Hepatocyte (in vitro differentiated cells): ENCODE data around the gene ATG10. TPM values are rescaled to one million over a fixed set of nuclear protein-coding genes. Genes with fewer than 3 reads are reported as not detected.
A peak's percentile ranks its signal among the peaks of the same experiment; 100 is the strongest.

Experiments used
- DNase-seq: peaks from one replicate; pipeline ENCODE4 v3.0.0-alpha.2; 2016; ENCODE audit warnings: low spot score
- H2AFZ ChIP-seq: fragments of 200-600 bp; sonication (generic); 2 replicates; pipeline ENCODE4 v1.6.0; 2016; ENCODE audit warnings: antibody characterized with exemption, mild to moderate bottlenecking
- H3K27ac ChIP-seq: fragments of 200-600 bp; sonication (generic); 2 replicates; pipeline ENCODE4 v1.5.1; 2016; ENCODE audit warnings: mild to moderate bottlenecking
- H3K27me3 ChIP-seq: fragments of 200-600 bp; sonication (generic); 2 replicates; pipeline ENCODE4 v1.6.1; 2016
- H3K36me3 ChIP-seq: fragments of 200-600 bp; sonication (generic); replicated peaks from 2 replicates; pipeline ENCODE4 v1.5.1; 2016; ENCODE audit warnings: low read depth; ENCODE audit not compliant: insufficient read depth
- H3K4me1 ChIP-seq: fragments of 200-600 bp; sonication (generic); 2 replicates; pipeline ENCODE4 v1.5.1; 2016; ENCODE audit warnings: mild to moderate bottlenecking, moderate library complexity; ENCODE audit not compliant: insufficient read depth
- H3K4me2 ChIP-seq: fragments of 200-600 bp; sonication (generic); 2 replicates; pipeline ENCODE4 v1.6.0; 2016
- H3K4me3 ChIP-seq: fragments of 200-600 bp; sonication (generic); 2 replicates; pipeline ENCODE4 v1.5.1; 2016; ENCODE audit warnings: mild to moderate bottlenecking
- H3K79me2 ChIP-seq: fragments of 200-600 bp; sonication (generic); 2 replicates; pipeline ENCODE4 v1.6.0; 2017; ENCODE audit warnings: mild to moderate bottlenecking
- H3K9me2 ChIP-seq: fragments of 200-600 bp; sonication (generic); replicated peaks from 2 replicates; pipeline ENCODE4 v1.6.0; 2017; ENCODE audit warnings: mild to moderate bottlenecking; ENCODE audit not compliant: insufficient read depth
- H3K9me3 ChIP-seq: fragments of 200-600 bp; sonication (generic); 2 replicates; pipeline ENCODE4 v1.5.1; 2016; ENCODE audit warnings: low read depth, mild to moderate bottlenecking
- H4K20me1 ChIP-seq: fragments of 200-600 bp; sonication (generic); 2 replicates; pipeline ENCODE4 v1.6.0; 2016; ENCODE audit warnings: mild to moderate bottlenecking; ENCODE audit not compliant: insufficient read depth, poor library complexity, severe bottlenecking
- EZH2 ChIP-seq: fragments of 200-600 bp; sonication (generic); IDR thresholded peaks from 2 replicates; pipeline ENCODE4 v1.6.1; 2016; ENCODE audit warnings: antibody characterized with exemption, mild to moderate bottlenecking, borderline replicate concordance
- EZH2phosphoT487 ChIP-seq: fragments of 200-600 bp; sonication (generic); IDR thresholded peaks from one replicate; pipeline ENCODE4 v1.6.1; 2018; ENCODE audit warnings: antibody characterized with exemption, mild to moderate bottlenecking, low read depth, moderate library complexity; ENCODE audit not compliant: unreplicated experiment, severe bottlenecking
- WGBS: methylation state at CpG from one replicate; pipeline ENCODE4 v1.1.6; 2016; ENCODE audit warnings: low lambda C conversion rate; ENCODE audit errors: missing lambda C conversion rate; 5-methylcytosine and 5-hydroxymethylcytosine counted together
- polyA plus RNA-seq: library from polyadenylated mRNA; unstranded; fragments of >200 nt; fragmentation: Nextera tagmentation; extraction: Ambion mirVana; gene quantifications from 2 replicates; pipeline ENCODE4 v1.2.1, GENCODE V29; 2016
- total RNA-seq: library from RNA; depleted of rRNA; stranded (reverse); fragments of >200 nt; gene quantifications from 2 replicates; pipeline ENCODE4 v1.2.3, GENCODE V29; 2014
- TF ChIP-seq, protein P1 (sequence below): fragments of 200-600 bp; sonication (generic); IDR thresholded peaks from 2 replicates; pipeline ENCODE4 v1.5.1; 2016; ENCODE audit warnings: antibody characterized with exemption, mild to moderate bottlenecking; ENCODE audit not compliant: poor library complexity

The ATG10 gene
- total and polyA plus RNA-seq, 2 experiments from 2014 or later: 11.8 to 13.0 TPM

DNA sequence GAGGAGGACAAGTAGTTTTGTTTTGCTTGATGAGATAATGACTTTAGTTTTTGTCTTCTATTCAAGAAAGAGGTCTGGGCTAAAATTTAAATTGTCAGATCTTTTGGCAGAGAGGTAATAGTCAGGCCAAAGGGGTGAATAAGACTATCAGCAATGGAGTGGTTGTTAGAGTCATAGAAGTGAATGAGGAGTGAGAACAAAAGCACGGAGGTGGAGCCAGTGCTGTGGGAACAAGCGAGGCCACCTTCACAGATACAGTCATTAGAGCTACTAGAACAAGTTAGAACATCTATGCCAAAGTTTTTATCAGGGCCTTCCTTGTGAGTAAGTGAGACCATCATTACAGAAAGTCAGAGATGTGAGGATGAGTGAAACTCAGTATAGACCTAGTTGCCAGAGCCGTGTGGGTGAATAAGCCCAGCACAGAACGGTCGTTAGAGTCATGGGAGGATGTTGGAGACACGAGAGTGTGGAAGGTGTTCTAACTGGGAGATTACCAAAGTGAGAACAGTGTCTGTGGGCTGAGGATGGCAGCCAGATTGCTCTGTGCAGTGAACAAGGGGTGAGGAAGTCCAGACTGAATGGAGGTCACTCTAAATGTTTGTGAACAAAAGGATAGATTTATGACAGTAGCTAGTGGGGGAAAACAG is 171.2 kb downstream of the ATG10 start:
- no peaks in the 10 kb centered on the region for H3K79me2 ChIP-seq
- WGBS: 86% methylated on average over 6 of the region's 6 CpGs
- H3K36me3 ChIP-seq: no peaks in the 10 kb centered on the region
- H3K9me3 ChIP-seq: no peaks in the 10 kb centered on the region
- H4K20me1 ChIP-seq: no peaks in the 10 kb centered on the region
- DNase-seq: no peak
- H3K4me1 ChIP-seq: no peaks in the 10 kb centered on the region
- no peak overlapping the region for H3K27ac ChIP-seq
- no peaks in the 10 kb centered on the region for H3K27me3 ChIP-seq
- TF ChIP-seq EZH2phosphoT487 (no peak), EZH2 (no peak)
- TF ChIP-seq, protein P1, sequence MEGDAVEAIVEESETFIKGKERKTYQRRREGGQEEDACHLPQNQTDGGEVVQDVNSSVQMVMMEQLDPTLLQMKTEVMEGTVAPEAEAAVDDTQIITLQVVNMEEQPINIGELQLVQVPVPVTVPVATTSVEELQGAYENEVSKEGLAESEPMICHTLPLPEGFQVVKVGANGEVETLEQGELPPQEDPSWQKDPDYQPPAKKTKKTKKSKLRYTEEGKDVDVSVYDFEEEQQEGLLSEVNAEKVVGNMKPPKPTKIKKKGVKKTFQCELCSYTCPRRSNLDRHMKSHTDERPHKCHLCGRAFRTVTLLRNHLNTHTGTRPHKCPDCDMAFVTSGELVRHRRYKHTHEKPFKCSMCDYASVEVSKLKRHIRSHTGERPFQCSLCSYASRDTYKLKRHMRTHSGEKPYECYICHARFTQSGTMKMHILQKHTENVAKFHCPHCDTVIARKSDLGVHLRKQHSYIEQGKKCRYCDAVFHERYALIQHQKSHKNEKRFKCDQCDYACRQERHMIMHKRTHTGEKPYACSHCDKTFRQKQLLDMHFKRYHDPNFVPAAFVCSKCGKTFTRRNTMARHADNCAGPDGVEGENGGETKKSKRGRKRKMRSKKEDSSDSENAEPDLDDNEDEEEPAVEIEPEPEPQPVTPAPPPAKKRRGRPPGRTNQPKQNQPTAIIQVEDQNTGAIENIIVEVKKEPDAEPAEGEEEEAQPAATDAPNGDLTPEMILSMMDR: no peak
- H3K4me2 ChIP-seq: no peak overlapping the region
- H3K9me2 ChIP-seq: no peaks in the 10 kb centered on the region
- no peak overlapping the region for H2AFZ ChIP-seq
- no peak overlapping the region for H3K4me3 ChIP-seq

GRCh38 chr5:82147860-82148573 is 176.2 kb downstream of the ATG10 start:
- Histone ChIP-seq H3K36me3 (no peaks in the 10 kb centered on the region), H3K4me2 (no peak overlapping the region), H3K9me2 (no peaks in the 10 kb centered on the region), H3K4me3 (no peak overlapping the region), H3K27me3 (no peaks in the 10 kb centered on the region), H4K20me1 (no peaks in the 10 kb centered on the region), H3K79me2 (no peaks in the 10 kb centered on the region), H3K9me3 (no peaks in the 10 kb centered on the region), H3K4me1 (no peaks in the 10 kb centered on the region), H3K27ac (peak overlapping the region; percentile 41), H2AFZ (no peak overlapping the region)
- 76% methylated on average over 1 of the region's 1 CpG for WGBS
- DNase-seq: peak; percentile 28
- TF ChIP-seq EZH2: no peak
- TF ChIP-seq, protein P1: no peak
- TF ChIP-seq EZH2phosphoT487: no peak

- H3K4me3 ChIP-seq: no peak overlapping the region
- peaks cover under 1% of the 10 kb centered on the region for H3K4me1 ChIP-seq
- no peak for TF ChIP-seq EZH2phosphoT487
- TF ChIP-seq, protein P1: no peak
- no peak for TF ChIP-seq EZH2
- peak overlapping the region; percentile 33 for H3K27ac ChIP-seq
- no peaks in the 10 kb centered on the region for H3K9me2 ChIP-seq
- H2AFZ ChIP-seq: no peak overlapping the region
- H3K36me3 ChIP-seq: no peaks in the 10 kb centered on the region
- H3K79me2 ChIP-seq: no peaks in the 10 kb centered on the region
- no peaks in the 10 kb centered on the region for H4K20me1 ChIP-seq
- no peaks in the 10 kb centered on the region for H3K9me3 ChIP-seq
- H3K4me2 ChIP-seq: no peak overlapping the region
- no peaks in the 10 kb centered on the region for H3K27me3 ChIP-seq
- DNase-seq: no peak
Measured at GRCh38 chr5:82149434-82149833, 177.6 kb downstream of the ATG10 start.
